Mesothelial cell of epicardium (in vitro differentiated cells): ENCODE measurements around the gene TRAPPC2L. TPM values are rescaled to one million over a fixed set of nuclear protein-coding genes. Genes with fewer than 3 reads are reported as not detected.
"Not testable (repeated sequence)": the region's sequence is repeated elsewhere in the genome, so short reads cannot be mapped to it uniquely, and the experiment has no call there.

ENCODE experiments used
- DNase-seq, 2 experiments: peaks; one replicate each; pipeline ENCODE4 v3.0.0; 2021; ENCODE audit warnings: low spot score in 2 of 2; ENCODE audit not compliant: unreplicated experiment in 2 of 2
- H3K27ac Mint-ChIP-seq: 2 replicates; pipeline ENCODE4 v1.8.0; 2021; ENCODE audit warnings: mixed read lengths
- H3K27me3 Mint-ChIP-seq: 2 replicates; pipeline ENCODE4 v1.8.0; 2021; ENCODE audit warnings: low read depth, mixed read lengths
- H3K36me3 Mint-ChIP-seq: 2 replicates; pipeline ENCODE4 v1.8.0; 2021; ENCODE audit warnings: mixed read lengths
- H3K4me1 Mint-ChIP-seq: 2 replicates; pipeline ENCODE4 v1.8.0; 2021; ENCODE audit warnings: mixed read lengths
- H3K4me3 Mint-ChIP-seq: 2 replicates; pipeline ENCODE4 v1.8.0; 2021; ENCODE audit warnings: mild to moderate bottlenecking, moderate library complexity, mixed read lengths
- H3K9me3 Mint-ChIP-seq: 2 replicates; pipeline ENCODE4 v1.8.0; 2021; ENCODE audit warnings: mixed read lengths
- total RNA-seq: library from RNA; stranded (reverse); gene quantifications from 3 replicates; pipeline ENCODE4 v1.2.1, GENCODE V29; 2021
- TF ChIP-seq, protein P1 (sequence below): fragments of 200-600 bp; sonication (generic); IDR thresholded peaks from one replicate; pipeline ENCODE4 v1.5.0; 2021; ENCODE audit warnings: antibody characterized with exemption; ENCODE audit not compliant: unreplicated experiment

Gene TRAPPC2L
- total RNA-seq, 1 donor from 2014 or later: 96.3 TPM

DNA sequence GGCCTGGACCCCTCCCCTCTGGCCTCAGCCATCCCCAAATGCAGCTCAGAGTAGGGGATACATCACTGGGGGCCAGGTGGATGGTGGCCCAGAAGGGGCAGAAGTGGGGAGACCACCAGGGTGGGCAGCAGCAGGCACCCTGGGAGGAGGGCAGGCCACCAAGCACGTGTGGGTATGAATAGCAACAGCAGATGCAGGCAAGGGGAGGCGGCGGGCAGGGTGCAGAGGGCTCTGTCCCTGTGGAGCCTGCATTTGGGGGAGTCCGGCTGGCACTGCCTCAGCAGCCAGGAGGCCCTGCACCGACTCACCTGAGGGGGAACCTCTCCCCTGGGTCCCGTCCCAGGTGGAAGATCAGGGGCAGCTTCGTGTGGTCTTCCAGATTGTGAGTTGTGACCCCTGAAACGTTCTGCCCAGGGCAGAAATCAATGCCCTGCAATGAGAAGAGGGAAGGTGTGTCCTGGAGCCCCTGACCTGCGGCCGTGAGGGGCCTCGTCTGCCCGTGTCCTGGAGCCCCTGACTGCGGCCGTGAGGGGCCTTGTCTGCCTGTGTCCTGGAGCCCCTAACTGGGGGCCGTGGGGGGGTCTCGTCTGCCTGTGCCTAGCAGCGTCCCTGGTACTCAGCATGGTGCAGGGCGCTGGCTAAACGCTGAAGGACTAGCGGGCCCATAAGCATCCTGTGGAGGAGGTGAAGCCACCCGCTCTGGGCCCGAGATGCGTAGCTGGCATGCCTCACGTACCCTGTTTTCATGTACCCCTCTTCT lies 34.5 kb upstream of the TRAPPC2L start:
- no peak overlapping the region for H3K4me3 Mint-ChIP-seq
- DNase-seq: no peak
- no peaks in the 10 kb centered on the region for H3K4me1 Mint-ChIP-seq
- TF ChIP-seq, protein P1, sequence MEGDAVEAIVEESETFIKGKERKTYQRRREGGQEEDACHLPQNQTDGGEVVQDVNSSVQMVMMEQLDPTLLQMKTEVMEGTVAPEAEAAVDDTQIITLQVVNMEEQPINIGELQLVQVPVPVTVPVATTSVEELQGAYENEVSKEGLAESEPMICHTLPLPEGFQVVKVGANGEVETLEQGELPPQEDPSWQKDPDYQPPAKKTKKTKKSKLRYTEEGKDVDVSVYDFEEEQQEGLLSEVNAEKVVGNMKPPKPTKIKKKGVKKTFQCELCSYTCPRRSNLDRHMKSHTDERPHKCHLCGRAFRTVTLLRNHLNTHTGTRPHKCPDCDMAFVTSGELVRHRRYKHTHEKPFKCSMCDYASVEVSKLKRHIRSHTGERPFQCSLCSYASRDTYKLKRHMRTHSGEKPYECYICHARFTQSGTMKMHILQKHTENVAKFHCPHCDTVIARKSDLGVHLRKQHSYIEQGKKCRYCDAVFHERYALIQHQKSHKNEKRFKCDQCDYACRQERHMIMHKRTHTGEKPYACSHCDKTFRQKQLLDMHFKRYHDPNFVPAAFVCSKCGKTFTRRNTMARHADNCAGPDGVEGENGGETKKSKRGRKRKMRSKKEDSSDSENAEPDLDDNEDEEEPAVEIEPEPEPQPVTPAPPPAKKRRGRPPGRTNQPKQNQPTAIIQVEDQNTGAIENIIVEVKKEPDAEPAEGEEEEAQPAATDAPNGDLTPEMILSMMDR: no peak
- no peak overlapping the region for H3K27ac Mint-ChIP-seq
- H3K9me3 Mint-ChIP-seq: no peaks in the 10 kb centered on the region
- no peaks in the 10 kb centered on the region for H3K27me3 Mint-ChIP-seq
- H3K36me3 Mint-ChIP-seq: peaks cover 8% of the 10 kb centered on the region

DNA sequence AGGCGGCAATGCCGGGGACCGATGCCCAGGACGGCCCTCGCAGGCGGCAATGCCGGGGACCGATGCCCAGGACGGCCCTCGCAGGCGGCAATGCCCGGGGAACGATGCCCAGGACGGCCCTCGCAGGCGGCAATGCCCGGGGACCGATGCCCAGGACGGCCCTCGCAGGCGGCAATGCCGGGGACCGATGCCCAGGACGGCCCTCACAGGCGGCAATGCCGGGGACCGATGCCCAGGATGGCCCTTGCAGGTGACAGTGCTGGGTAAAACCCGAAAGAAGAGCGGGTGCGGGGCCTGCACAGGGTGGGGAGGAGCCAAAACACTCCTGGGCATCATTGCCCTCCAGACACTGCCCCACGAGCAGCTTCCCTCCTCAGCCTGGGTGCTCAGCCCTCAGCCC lies 33.3 kb upstream of the TRAPPC2L start:
- not testable (repeated sequence) for DNase-seq, H3K27ac Mint-ChIP-seq, H3K36me3 Mint-ChIP-seq, H3K4me1 Mint-ChIP-seq, H3K27me3 Mint-ChIP-seq, H3K4me3 Mint-ChIP-seq, H3K9me3 Mint-ChIP-seq

DNA sequence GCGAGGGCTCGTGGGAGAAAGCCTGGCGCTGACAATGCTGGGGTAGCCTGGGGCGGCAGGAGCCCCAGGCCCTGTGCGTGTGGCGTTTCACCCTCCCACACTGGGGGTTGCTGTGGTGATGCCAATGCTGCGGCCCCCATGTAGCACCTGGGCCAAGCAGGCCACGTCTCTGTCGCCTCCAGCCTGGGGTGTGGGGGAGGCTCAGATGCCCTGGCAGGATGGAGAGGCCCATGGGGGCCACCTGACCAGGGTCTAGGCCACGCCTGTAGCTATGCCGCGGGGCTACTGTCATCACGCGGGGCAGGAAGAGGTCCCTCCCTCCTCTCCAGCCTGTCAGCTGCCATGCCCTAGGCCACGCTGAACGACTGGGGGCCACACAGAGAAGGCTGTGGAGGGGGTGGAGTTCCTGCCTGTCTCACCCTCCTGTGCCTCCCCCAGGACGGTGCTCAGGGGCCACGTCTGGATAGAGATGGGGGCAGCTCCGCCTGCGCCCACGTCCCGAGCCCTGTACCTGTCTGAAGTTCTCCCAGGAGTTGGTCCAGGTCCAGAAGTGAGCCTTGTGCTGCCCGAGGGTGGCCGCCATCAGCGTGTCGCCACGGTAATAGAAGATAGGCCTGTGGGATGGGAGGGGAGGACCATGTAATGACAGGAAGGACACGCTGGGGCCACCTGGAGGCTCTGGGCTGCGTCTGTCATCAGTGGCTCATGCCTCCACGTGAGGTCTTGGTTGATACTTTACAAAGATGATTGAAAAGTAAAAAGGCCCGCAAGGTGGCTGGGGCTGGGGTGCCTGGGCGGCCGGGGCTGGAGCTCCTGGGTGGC lies 32.5 kb upstream of the TRAPPC2L start:
- H3K4me1 Mint-ChIP-seq: no peaks in the 10 kb centered on the region
- H3K27ac Mint-ChIP-seq: no peak overlapping the region
- no peaks in the 10 kb centered on the region for H3K9me3 Mint-ChIP-seq
- no peak overlapping the region for H3K4me3 Mint-ChIP-seq
- H3K27me3 Mint-ChIP-seq: no peaks in the 10 kb centered on the region
- TF ChIP-seq, protein P1: no peak
- DNase-seq: no peak
- peaks cover 8% of the 10 kb centered on the region for H3K36me3 Mint-ChIP-seq

DNA sequence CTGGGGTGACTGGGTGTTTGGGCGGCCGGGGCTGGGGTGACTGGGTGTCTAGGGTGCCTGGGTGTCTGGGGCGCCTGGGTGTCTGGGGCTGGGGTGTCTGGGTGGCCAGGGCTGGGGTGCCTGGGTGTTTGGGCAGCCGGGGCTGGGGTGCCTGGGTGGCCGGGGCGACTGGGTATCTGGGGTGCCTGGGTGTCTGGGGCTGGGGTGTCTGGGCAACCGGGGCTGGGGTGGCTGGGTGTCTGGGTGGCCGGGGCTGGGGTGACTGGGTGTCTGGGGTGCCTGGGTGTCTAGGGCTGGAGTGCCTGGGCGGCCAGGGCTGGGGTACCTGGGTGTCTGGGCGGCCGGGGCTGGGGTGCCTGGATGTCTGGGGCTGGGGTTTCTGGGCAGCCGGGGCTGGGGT lies 31.8 kb upstream of the TRAPPC2L start:
- DNase-seq: no peak
- TF ChIP-seq, protein P1: no peak
- no peak overlapping the region for H3K4me3 Mint-ChIP-seq
- peaks cover 8% of the 10 kb centered on the region for H3K36me3 Mint-ChIP-seq
- no peaks in the 10 kb centered on the region for H3K9me3 Mint-ChIP-seq
- H3K27ac Mint-ChIP-seq: no peak overlapping the region
- H3K4me1 Mint-ChIP-seq: peaks cover under 1% of the 10 kb centered on the region
- no peaks in the 10 kb centered on the region for H3K27me3 Mint-ChIP-seq

DNA sequence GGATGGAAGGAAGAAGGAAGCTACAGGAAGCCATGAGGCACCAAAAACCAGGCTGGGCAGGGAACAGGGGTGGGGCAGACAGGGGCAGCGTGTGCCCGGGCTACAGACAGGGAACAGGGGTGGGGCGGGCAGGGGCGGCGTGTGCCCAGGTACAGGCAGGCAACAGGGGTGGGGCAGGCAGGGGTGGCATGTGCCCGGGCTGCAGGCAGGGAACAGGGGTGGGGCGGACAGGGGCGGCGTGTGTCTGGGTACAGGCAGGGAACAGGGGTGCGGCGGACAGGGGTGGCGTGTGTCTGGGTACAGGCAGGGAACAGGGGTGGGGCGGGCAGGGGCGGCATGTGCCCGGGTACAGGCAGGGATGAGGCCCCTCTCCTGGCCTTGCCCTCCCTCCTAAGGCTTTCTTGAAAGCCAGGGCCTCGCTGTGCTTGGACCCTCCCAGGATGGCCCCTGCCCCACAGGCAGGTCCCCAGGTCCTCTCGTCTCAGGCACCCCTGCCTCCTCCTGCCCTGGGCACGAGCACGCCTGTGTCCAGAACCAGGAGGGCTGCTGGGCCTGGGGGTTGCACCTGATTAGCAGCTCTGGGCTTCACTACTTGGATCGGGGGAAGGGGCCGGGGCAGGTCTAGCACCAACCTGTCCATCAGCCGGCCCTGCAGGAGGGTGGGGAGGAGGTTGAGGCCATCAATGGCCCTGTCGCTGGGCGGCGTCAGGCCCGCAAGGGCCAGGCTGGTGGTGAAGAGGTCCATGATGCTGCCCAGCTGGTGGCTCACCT lies 30.7 kb upstream of the TRAPPC2L start:
- peaks cover 8% of the 10 kb centered on the region for H3K36me3 Mint-ChIP-seq
- H3K27me3 Mint-ChIP-seq: no peaks in the 10 kb centered on the region
- H3K27ac Mint-ChIP-seq: no peak overlapping the region
- no peaks in the 10 kb centered on the region for H3K9me3 Mint-ChIP-seq
- H3K4me3 Mint-ChIP-seq: no peak overlapping the region
- DNase-seq: no peak
- peaks cover 2% of the 10 kb centered on the region for H3K4me1 Mint-ChIP-seq
- TF ChIP-seq, protein P1: no peak
